CD4-positive, alpha-beta T cell treated with Interleukin-17A for 4 hours (primary cell): ENCODE results near the gene SIGLEC5.
"Not testable (repeated sequence)": the region's sequence is repeated elsewhere in the genome, so short reads cannot be mapped to it uniquely, and the experiment has no call there.

Source experiments
- DNase-seq: peaks from one replicate; pipeline ENCODE4 v3.0.0-alpha.2; 2020; ENCODE audit warnings: mixed read lengths

SIGLEC5 gene, protein sequence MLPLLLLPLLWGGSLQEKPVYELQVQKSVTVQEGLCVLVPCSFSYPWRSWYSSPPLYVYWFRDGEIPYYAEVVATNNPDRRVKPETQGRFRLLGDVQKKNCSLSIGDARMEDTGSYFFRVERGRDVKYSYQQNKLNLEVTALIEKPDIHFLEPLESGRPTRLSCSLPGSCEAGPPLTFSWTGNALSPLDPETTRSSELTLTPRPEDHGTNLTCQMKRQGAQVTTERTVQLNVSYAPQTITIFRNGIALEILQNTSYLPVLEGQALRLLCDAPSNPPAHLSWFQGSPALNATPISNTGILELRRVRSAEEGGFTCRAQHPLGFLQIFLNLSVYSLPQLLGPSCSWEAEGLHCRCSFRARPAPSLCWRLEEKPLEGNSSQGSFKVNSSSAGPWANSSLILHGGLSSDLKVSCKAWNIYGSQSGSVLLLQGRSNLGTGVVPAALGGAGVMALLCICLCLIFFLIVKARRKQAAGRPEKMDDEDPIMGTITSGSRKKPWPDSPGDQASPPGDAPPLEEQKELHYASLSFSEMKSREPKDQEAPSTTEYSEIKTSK

DNA sequence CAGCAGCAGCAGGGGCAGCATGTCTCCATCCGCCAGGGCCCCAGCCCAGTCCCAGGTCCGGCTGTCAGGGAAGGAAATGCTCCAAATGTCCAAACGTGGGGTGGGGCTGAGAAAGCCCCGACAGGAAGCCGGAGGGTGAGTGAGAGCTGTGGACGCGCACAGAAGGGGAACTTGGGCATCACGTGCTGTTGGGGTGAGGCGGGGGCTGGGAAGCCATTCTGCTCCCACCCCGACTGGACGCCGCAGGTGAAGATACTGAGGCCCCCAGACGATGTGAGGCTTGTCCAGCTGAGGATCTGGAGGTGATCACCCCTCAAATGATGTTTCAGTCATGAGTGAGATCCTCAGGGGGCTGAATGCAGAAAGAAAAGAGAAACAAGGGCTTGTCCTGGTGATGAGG, at the start of gene SIGLEC5:
Gene SIGLEC5 (minus strand): TSS at position 87 of the 400 bp plus-strand sequence. CDS start 66 bp downstream, at position 21.
- DNase-seq = not testable (repeated sequence)

DNA sequence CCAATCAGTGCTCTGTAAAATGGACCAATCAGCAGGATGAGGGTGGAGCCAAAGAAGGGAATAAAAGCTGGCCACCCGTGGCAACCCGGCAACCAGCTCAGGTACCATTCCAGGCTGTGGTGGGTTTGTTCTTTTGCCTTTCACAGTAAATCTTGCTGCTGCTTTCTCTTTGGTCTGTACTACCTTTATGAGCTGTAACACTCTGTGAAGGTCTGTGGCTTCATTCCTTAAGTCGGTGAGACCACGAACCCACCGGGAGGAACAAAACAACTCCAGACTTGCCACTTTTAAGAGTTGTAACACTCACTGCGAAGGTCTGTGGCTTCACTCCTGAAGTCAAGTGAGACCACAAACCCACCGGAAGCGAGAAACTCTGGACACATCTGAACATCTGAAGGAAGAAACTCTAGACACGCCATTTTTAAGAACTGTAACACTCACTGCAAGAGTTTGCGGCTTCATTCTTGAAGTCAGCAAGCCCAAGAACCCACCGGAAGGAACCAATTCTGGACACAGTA, 46.4 kb upstream of the SIGLEC5 start:
- DNase-seq = peak; percentile 51

DNA sequence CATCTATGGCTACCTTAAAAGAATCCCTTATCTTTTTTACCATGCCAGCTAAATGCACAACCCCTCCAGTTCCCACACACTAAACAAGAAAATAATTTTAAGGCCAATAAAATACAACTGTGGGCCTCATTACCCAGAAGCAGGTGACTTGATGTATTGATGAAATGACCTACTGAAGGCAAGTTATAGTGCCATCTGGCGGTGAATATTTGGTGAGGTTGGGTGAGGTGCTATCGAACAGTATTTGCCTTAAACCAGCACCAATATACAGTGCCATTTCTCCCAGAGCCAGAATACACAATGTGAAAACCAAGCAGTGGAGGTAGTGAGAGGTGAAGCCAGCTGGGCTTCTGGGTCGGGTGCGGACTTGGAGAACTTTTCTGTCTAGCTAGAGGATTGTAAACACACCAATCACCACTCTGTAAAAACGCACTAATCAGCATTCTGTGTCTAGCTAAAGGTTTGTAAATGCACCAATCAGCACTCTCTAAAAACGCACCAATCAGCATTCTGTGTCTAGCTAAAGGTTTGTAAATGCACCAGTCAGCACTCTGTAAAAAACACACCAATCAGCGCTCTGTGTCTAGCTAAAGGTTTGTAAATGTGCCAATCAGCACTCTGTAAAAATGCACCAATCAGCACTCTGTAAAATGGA, 45.8 kb upstream of the SIGLEC5 start:
- peak; percentile 19 for DNase-seq

DNA sequence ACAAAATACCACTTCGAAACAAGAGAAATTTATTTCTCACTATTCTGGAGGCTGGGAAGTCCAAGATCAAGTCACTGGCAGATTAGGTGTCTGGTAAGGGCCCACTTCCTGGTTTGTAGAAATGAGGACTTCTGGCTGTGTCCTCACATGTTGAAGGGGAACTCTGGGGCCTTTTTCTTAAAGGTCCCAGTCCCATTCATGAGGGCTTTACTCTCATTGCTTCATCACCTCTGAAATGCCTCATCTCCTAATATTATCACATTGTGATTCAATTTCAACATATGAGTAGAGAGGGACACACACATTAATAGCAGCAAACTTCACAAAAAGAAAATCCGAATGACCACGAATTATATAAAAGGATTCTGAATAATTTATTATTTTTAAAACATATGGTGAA, 38.0 kb upstream of the SIGLEC5 start:
- no peak for DNase-seq

- no peak for DNase-seq
These were observed 34.8 kb upstream of the SIGLEC5 start for GRCh38 chr19:51664997-51665396.

- DNase-seq = no peak
These were observed 33.9 kb upstream of the SIGLEC5 start for GRCh38 chr19:51664131-51664530.

- DNase-seq = no peak
These were observed 33.4 kb upstream of the SIGLEC5 start for GRCh38 chr19:51663650-51664049.

DNA sequence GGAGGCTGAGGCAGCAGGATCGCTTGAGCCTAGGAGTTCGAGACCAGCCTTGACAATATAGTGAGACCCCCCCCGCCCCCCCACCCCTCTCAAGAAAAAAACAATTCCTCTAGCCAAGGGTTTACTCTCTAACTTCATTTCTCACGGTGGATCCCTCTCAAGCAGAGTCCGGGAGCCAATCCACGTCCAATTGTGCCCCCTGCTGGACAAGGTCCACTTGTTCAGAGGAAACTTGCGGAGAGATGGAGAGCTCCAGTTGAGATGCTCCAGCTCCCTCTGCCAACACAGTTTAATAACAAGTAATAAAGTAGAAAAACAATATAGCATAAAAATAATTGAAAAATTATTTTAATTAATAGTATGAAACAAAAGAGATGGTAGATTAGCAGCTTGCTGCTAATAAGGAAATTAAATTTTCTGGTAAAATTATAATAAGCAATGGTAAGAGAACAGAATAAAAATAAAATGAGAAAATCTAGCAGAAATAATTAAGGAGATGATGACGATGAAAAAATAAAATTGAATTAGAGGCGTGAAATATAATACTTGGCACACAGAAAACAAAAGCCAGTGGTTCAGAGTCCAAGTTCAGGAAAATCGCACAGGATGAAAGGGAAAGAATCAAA, 30.9 kb upstream of the SIGLEC5 start:
- peak; percentile 73 for DNase-seq

- DNase-seq = no peak
These were observed 24.6 kb upstream of the SIGLEC5 start for GRCh38 chr19:51654783-51655182.

DNA sequence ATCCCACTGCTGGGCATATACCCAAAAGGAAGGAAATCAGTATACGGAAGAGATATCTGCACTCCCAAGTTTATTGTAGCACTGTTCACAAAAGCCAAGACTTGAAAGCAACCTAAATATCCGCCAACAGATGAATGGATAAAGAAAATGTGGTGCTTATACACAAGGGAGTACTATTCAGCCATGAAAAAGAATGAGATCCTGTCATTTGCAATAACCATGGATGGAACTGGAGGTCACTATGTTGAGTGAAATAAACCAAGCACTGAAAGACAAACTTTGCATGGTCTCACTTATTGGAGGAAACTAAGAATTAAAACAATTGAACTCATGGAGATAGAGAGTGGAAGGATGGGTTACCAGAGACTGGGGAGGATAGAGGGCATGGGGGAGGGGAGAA, 23.0 kb upstream of the SIGLEC5 start:
- no peak for DNase-seq

- no peak for DNase-seq
These were observed 22.1 kb upstream of the SIGLEC5 start for GRCh38 chr19:51652266-51652665.

DNA sequence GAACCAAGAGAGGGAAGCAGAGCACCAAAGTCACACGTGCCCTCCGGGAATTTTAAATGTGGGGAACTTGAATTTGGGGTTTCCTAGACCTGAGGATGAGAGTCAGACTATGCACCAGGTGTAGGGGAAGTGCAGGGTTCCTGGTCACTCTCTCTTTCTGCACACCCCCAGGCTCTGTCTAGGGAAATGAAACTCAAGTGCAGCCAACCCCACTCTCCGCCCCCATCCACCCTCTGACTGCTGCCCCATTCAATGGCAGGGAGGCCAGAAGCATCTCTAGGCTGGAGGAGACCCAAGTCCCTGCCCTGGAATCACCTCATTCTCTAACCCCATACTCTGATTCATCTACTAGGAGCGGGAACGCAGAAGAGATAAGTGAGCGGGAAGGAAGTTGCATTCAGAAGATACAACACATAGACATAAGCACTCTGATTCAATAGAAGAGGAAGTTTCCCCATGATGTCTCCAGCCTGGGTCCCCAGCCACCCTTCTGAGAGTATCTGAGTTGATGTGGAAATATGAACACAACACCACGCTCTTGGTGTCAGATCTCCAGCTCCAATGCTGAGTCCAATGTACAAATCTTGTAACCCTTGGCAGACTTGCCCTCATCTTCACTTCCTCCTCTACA, 21.1 kb upstream of the SIGLEC5 start:
- DNase-seq = no peak

- no peak for DNase-seq
These were observed 17.1 kb upstream of the SIGLEC5 start for GRCh38 chr19:51647318-51647717.

DNA sequence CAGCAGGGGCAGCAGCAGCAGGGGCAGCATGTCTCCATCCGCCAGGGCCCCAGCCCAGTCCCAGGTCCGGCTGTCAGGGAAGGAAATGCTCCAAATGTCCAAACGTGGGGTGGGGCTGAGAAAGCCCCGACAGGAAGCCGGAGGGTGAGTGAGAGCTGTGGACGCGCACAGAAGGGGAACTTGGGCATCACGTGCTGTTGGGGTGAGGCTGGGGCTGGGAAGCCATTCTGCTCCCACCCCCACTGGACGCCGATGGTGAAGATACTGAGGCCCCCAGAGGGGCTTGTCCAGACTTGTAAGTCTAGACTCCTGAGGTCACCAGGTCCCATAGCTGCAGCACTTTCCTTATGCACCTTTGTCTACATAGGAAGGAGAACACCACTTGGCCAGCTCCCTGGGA, 16.5 kb upstream of the SIGLEC5 start, which contains the start of gene SIGLEC14:
Gene SIGLEC14 (minus strand): TSS at position 96 of the 400 bp plus-strand sequence. CDS start 66 bp downstream, at position 30.
- DNase-seq = not testable (repeated sequence)

GRCh38 chr19:51644636-51645271, 14.6 kb upstream of the SIGLEC5 start:
- DNase-seq = no peak

DNA sequence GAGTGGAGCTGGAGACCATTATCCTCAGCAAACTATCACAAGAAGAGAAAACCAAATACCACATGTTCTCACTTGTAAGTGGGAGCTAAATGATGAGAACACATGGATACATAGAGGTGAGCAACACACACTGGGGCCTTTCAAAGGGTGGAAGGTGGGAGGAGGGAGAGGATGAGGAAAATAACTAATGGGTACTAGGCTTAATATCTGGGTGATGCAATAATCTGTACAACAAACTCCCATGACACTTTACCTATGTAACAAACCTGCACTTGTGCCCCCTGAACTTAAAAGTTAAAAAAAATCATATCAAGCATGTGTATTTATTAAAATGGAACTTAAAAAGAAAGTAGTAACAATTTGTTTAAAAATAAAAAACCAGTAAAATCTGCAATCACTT, 11.4 kb upstream of the SIGLEC5 start:
- DNase-seq = no peak

DNA sequence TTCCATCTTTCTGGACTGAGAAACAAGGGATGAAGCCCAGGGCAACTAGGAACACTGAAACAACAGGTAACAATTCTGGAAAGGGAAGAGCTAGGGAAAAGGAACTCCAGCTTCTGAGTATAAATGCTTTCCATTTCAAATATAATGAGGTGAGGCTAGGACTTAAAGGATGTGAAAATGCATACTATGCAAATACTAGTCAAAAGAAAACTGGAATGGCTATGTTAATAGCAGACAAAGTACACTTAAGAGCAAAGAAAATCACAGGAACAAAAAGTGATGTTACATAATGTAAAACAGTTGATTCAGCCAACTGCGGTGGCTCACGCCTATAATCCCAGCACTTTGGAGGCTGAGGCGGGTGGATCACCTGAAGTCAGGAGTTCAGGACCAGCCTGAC, 10.2 kb upstream of the SIGLEC5 start:
- no peak for DNase-seq

- no peak for DNase-seq
These were observed 9.7 kb upstream of the SIGLEC5 start for GRCh38 chr19:51639916-51640315.

- DNase-seq = no peak
These were observed 7.3 kb upstream of the SIGLEC5 start for GRCh38 chr19:51637362-51637978.

DNA sequence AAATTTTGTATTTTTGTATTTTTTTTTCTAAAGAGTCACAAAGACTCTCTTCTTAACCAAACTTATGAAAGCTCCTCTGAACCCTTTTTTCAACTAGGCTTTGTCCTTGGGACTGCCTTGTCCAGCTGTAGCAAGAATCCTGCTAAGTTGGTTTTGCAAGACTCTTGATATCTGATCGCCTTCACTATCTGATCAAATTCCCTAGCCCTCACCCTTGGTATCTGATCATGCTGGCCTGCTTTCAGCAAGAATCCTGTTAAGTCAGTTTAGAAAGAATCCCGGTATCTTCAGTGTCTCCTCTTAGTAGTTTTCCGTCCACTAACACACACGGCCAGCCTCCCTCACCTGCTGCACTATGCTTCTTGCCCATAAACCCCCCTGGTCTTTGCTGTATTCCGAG, 1.9 kb upstream of the SIGLEC5 start:
- DNase-seq = no peak

DNA sequence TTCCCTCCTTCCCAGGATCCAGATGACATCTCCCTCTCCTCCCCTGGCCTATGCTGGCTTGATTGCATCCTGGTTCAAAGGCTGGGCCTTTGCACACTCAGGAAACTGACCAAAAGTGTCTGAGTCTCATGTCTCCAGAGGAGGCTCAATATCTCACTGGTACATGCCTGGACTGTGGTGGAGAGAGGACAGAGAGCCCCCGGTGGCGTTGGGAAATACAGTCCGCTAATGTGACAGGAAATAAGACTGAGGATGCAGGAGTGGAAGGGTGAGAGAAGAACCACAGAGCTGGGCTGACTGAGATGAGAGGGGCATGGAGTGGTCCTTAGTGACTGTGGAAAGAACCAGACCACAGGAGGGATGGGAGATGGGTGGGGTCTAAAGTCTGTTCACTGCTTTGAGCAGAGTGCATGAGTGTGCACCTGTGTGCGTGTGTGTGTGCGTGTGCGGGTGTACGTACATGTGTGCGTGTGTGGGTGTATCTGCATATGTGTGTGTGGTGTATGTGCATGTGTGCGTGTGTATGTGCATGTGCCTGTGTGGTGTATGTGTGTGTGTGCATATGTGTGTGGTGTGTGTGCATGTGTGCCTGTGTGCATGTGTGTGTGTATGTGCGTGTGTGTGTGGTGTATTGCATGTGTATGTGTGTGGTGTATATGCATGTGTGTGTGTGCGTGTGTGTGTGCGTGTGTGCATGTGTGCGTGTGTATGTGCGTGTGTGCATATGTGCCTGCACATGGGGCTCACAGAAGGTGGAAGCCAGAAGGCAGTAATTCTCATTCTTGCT, 1.9 kb downstream of the SIGLEC5 start:
- no peak for DNase-seq
